Activated CD8-positive, alpha-beta memory T cell treated with anti-CD3 and anti-CD28 coated beads for 48 hours (primary cell): ENCODE results near the gene ANKRD65.
"Not testable (repeated sequence)": the region's sequence is repeated elsewhere in the genome, so short reads cannot be mapped to it uniquely, and the experiment has no call there.

Experiments
- DNase-seq, 3 experiments: peaks; one replicate each; pipeline ENCODE4 v3.0.0-alpha.2; 2020; ENCODE audit warnings: low read depth in 2 of 3, low spot score in 2 of 3

The ANKRD65 gene

DNA sequence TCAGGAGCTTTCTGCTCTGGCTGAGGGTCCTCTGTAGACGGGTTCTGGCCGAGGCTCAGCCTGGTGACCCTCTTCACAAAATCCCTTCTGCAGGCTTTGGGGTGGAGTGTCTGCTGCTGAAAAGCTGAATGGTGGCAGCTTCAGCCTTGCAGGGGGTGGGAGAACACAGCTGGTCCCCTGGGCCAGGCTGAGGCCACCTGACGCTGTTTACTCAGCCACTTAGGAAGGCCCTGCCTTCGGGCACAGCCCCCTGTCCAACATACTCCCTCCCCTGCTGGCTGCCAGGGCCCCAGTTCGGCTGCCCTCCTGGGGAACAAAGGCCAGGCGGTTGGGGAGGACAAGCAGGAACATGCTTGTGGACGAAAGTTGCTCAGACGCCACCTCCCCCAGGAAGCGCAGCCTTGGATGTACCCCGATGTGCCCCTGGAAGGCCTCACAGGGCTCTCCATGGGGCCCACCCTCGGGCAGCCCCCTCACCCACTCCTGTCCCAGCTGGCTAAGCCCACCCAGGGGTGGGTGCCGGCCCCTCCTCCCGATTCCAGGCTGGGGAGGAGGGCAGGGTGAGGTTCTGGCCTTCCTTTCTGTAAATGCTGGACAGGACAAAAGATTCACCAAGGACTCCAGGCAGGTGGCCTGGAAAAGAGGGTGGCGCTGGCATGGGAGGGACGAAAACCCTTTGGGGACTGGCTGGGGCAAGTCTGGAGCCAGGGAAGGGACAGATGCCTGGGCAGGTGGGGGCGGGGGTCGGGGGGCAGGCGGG is at the start of gene ANKRD65:
Gene ANKRD65 (minus strand): TSS at position 130 of the 760 bp plus-strand sequence. CDS start 271 bp downstream, outside the sequence.
- no peak for DNase-seq

DNA sequence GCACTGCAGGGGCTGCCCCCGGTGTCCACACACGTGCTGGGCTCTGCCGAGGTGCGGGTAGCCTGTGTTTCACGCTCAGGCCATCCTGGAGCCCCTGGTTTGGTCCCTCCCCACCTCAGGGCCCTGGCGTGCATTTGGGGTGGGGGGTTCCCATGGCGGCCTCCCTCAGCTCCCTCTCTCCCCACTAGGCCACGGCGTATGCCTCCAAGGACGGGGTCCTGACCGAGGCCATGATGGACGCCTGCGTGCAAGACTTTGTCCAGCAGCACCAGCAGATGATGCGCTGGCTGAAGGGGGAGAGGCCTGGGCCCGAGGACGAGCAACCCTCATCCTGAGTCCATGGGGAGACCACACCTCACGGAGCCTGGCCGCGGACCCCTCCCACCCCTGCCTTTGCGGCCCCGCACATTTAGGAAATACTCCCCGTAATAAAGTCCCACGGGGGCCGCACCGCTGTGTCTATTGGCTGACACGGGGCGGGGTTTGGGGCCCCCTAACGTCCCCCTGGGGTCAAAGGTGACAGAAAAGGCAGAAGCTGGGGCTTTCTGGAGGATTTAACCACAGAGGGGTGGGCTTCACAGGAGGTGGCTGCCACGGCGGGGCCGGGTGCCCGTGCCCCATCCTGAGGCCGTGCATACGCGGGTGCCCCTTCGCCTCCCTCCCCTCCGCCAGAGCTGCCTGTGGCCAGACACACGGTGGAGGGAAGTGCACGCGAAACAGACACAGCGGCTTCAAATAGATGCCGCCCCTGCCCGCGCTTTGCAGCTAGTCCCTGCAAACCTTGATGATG is 47.3 kb upstream of the ANKRD65 start:
- not testable (repeated sequence) for DNase-seq

DNA sequence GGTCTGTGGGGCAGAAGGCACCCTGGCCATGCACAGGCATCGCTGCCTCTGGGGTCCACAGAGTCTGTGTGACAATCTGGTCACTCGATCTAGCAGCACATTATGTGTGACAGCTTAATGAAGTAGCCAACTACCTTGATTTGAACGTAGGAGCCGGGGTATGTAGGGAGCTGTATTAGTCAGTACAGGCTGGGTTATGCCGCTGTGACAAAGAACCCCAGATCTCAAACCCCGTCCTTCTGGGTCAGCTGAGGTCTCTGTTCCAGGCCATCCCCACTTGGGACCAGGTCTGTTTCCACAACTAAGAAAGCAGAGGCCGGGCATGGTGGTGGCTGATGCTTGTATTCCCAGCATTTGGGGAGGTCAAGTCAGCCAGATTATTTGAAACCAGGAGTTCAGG is 42.2 kb upstream of the ANKRD65 start:
- DNase-seq = no peak

DNA sequence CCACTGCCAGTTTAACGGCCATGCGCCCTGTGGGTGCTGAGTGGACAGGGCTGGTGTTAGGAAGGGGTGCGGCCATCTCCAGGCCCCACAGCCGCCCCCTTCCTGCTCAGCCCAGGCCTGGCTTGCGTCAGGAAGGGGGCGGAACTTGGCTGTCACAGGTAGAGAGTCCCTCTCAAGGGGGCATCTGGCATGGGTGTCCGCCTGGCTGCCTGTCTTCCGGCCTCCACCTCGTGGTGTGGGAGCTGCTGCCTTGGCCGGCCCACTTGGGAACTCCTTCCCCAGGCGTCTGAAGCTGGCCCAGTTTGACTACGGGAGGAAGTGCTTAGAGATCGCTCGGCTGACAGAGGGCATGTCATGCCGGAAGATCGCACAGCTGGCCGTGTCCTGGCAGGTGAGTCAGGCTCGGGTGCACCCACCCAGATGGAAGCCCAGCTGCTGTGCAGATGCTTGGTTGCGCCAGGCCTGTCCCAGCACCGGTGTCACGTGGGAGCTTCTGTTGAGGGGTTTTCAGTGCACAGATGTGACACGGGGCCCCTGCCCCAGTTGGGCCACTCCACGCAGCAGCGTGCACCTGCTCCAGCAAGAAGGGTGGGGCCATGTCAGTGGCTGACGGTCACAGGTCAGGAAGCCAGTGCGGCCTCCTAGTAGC is 41.4 kb upstream of the ANKRD65 start:
- no peak for DNase-seq

DNA sequence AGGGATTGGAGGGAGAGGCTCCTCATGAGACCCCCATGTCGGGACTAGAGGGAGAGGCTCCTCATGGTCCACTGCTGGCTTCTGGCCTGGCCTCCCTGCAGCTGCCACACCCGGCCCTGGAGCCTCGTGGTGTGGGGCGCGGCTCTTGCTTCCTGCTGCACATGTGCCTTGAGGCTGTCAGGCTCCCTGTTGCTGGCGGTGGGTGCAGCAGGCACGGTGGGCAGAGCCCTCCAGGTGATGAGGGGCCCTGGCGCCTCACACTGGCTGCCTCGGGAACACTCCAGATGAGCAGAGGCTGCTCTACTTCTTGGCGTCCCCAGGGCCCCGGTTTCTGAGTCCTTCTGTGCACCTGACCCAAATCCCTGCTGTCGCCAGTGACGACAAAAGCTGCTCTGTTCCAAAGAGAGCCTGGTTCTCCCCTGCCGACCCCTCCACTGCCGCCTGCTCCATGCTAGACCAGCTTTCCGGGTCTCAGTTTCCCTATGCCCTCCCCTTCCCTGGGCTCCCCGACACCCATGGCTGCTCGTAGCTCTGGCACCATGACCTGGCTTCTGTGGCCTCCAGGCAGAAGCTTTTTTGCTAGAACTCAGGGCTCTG is 40.7 kb upstream of the ANKRD65 start:
- no peak for DNase-seq

DNA sequence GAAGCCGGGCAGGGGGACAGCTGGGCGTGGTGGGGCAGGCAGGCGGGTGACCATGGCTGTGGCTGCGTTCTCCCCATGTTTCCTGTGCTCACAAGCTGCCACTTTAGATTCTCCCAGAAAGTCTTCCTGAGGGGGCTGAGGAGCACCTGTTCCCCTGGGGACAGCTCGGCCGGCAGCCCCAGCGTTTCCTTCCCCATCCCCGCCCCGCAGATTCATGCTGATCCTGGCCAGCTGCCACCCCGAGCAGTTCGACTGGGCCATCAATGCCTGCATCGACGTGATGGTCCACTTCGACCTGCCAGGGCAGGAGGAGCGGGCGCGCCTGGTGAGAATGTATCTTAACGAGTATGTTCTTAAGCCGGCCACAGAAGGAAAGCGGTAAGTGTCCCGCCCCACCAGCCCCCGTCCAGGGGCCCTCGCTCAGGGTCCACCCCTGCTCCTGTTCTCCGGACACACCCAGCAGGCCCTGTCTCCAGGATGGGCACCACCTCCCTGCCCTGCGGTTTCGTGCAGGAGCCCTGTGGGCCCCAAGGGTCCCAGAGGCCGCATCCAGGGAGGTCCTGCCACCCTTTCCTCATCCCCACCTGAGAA is 39.6 kb upstream of the ANKRD65 start:
- no peak for DNase-seq

DNA sequence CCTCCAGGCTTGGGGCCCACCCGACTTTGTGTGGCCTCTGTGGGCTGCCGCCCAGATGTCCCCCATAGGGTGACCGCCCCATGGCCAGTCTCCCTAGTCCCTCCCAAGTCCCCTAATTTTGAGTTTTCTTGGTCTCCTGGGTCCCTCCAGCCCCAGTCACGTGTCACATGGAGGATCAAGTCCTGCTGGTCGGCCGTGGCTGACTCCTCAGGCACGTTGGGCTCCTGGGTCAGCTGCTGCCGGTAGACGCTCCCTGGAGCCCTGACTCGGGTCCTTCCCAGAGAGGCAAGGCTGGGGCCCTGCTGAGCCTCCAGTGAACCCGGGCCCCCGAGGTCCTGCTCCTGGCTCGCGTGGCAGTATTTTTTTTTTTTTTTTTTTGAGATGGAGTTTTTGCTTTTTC is 38.6 kb upstream of the ANKRD65 start:
- DNase-seq = not testable (repeated sequence)

DNA sequence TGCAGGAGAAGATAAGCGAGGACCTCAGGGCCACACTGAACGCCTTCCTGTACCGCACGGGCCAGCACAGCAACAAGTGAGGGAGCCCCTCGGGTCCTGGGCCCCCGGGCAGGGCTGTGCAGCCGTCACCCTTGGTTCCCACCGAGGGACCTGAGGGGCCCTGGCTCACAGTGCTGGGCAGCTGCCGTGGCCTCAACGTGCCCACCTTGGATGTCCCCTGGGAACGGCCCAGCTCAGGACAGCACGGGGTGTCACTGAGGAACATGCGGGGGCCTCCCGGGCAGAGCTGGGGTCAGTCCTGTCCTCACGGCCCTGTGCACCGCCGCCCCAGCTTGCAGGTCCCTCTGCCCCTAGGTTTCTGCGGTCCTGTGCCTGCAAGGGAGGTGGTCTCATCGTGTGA is 38.1 kb upstream of the ANKRD65 start:
- not testable (repeated sequence) for DNase-seq

DNA sequence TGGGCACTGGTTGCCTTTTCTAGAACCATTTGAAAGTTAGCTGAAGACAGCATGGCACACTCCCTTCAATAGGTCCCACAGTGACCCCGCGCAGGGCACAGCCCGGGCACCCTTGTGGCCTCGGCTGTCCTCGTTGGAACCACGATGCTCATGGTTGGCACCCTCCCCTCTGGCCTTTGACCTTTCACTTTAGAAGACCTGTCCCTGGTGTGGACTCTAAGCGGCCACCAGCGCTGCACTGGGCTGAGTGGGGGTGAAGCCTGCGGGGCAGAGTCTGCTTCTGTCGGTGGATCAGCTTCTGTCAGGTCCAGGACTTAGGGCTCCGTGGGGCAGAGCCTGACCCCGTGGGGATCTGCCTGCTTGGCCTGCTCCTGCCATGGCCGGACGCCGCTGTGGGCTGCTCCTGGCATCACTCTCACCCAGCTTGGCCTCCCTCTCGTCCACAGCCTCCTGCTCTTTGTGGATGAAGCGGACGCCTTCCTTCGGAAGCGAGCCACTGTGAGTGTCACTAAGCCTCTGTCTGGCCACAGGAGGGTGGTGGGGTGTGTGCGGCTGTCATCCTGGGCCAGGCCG is 35.7 kb upstream of the ANKRD65 start:
- DNase-seq = not testable (repeated sequence)

DNA sequence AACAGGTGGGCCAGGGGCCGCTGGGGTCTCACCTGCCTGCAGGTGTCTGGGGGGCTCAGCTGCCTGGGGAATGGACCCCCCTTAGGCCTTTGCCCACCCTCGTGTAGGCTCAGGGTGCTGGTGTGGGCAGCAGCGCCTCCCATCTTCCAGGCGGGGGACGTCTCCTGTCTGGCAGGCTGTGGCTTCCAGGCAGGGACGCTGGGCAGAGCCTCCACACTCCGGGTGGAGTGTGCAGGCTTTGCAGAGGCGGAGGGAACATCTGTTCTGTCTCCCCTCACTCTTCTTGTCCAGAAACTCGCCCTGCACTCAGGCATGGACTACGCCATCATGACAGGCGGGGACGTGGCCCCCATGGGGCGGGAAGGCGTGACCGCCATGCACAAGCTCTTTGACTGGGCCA is 34.9 kb upstream of the ANKRD65 start:
- not testable (repeated sequence) for DNase-seq

DNA sequence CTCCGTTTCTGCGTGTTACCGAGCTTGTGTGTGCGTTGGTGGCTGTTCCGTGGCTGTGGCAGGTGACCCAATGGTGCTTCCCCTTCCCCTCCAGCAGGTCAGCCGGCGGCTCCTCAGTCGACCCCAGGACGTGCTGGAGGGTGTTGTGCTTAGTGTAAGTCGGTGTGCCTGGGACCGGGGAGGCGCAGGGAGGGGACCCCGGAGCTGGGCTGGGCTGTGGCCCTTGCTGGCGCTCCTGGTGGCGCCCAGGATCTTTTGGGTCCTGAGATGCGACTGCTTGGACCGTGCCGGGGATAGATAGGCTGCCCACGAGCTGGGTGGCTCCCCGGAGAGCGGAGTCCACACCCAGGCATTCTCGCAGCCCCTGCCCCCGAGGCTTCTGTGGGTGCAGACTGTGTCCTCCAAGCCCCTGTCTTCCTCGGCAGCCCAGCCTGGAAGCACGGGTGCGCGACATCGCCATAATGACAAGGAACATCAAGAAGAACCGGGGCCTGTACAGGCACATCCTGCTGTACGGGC is 34.3 kb upstream of the ANKRD65 start:
- no peak for DNase-seq

DNA sequence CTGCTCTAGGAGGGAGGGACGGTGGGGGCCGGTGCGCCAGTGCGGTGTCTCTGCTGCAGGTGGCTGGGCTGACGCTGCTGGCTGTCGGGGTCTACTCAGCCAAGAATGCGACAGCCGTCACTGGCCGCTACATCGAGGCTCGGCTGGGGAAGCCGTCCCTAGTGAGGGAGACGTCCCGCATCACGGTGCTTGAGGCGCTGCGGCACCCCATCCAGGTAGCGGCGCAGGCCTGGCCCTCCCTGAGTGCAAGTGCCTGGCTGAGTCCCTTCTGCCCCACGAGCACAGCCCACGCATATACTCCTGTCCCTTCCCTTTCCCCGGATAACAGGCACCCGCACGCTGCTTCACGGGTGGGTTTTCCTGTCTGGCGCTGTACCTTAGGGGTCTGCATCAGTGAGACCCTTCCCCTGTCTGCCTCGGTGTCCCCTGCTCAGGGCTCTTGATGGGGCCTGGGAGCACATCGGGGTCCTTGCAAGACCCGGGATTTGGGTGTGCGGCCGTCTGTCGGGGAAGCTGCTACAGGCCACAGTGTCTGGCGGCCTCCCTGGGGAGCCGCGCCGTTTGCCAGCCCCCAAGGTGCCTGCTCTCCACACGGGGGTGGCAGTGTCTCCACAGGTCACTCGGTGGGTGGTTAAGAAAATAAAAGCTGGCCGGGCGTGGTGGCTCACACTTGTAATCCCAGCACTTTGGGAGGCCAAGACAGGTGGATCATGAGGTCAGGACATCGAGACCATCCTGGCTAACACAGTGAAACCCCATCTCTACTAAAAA is 33.4 kb upstream of the ANKRD65 start:
- DNase-seq = not testable (repeated sequence)

DNA sequence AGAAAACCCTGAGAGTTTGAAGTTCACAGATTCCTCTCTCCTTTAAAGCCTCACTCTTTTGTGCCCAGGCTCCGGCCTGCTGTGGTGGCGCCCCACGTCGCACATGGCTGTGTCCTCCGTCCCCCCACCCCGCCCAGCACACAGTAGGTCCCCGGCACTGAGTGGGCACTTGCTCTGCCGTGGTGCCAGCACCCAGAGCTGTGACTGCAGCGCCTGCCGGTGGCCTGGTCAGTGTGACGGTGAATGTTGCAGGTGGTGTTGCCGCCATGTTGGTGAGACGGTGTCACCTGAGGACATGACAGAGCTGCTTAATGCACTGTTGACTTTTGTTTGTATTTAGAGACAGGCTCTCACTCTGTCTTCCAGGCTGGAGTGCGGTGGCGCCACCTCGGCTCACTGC is 31.8 kb upstream of the ANKRD65 start:
- no peak for DNase-seq

DNA sequence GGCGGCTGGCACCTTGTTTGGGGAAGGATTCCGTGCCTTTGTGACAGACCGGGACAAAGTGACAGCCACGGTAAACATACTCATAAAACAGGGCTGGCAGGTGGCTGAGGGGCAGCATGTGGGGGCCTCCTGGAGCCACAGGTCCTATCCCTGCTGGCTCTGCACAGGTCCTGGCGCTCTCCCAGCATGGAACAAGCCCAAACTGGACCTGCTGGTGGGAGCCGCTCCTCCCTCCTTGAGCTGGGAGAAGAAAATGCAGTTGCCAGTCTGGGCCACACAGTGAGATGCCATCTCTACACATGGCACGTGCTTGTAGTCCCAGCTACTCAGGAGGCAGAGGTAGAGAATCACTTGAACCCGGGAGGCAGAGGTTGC is 31.3 kb upstream of the ANKRD65 start:
- not testable (repeated sequence) for DNase-seq

DNA sequence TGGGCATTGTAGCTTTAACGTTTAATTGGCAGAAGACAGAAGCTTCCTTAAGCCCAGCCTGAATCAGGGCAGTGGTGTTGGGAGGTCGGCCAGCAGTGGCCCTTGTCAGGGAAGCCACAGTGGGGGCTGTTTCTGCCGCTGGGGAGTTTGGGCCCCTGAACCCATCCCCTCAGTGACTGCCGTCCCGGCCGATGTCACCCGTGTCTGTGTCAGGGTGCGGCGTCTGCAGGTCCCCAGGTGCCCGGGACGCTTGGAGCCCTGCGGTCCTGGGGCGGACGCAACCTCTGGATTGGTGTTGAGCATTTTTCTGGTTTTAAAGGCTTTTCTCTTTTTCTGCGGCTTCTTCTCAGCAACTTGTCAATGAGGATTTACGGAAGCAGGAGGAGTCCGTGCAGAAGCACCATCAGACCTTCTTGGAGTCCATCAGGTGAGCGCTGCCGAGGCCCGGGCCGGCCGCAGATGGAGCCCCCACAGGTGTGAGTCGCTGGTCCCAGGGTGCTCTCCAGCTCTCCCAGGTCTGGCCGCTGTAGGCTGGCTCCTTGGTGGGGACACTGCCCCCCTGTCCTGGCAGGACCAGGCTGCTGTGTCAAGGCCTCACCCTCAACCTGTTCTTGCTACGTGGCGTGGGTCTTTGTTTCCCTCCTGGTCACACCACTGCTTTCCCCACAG is 30.8 kb upstream of the ANKRD65 start:
- DNase-seq = no peak

DNA sequence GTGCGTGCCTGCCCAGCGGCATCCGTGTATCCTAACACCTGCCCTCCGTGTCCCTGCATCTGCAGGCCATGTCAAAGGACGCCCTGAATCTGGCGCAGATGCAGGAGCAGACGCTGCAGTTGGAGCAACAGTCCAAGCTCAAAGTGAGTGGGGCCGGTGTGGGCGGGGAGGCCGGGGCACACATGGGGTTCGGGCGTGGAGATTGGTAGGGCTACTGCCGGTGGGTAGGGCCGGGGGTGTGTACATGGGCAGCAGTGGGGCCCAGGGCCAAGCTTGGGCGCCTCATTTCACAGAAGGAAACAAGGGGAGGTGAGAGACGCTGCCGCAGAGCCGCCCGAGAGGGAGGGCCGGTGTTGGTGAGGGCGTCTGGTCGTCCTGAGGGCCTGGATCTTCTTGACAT is 29.5 kb upstream of the ANKRD65 start:
- not testable (repeated sequence) for DNase-seq

DNA sequence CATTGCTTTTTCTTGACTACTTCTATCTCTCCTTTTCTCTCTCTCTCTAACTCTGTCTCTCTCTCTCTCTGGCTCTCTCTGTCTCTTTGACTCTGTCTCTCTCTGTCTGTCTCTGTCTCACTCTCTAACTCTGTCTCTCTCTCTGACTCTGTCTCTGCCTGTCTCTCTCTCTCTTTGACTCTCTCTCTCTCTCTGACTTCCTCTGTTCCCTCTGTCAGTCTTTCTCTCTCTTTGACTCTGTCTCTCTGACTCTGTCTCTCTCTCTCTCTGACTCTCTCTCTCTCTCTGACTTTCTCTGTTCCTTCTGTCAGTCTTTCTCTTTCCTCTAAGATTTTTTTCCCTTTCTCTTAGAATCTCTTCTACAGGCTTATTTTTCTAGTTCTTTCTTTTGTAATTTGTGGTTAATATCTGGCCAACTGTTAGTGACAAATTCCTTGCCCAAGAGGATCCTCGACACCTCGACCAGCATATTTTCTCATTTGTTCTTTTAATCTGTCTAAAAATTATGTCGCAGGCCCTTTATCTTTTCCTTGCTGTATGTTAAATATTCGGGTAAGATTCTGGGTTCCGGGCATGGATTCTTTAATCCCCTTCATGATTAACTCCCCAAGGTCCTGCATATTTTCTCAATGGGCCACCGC is 28.1 kb upstream of the ANKRD65 start, which contains the start of gene ATAD3C:
Gene ATAD3C (plus strand): TSS at position 591 of the 641 bp plus-strand sequence. CDS start 995 bp downstream, outside the sequence.
- no peak for DNase-seq

DNA sequence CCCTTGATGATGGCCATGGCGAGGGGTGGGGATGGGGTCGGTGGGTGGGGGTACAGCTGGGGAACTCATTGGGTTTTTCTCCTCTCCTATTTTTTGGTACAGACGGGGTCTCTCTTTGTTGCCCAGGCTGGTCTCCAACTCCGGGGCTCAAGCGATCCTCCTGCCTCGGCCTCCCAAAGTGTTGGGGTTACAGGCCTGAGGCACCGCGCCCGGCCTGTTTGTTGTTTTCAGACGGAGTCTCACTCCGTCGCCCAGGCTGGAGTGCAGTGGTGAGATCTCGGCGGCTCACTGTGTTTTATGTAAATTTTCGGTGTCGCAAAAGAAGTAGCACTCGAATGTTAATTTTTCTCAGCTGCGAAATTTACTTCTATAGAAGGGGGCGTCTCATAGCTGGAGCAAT is 25.6 kb upstream of the ANKRD65 start:
- not testable (repeated sequence) for DNase-seq
